Thyroid gland (tissue), 4 donors: ENCODE measurements around the gene EGR1. TPM values are rescaled to one million over a fixed set of nuclear protein-coding genes. Genes with fewer than 3 reads are reported as not detected.
A peak's percentile ranks its signal among the peaks of the same experiment; 100 is the strongest.

ENCODE experiments used
- DNase-seq, 2 donors: peaks; one replicate each; pipeline ENCODE4 v3.0.0-alpha.2; 2019
- H3K27ac ChIP-seq, 3 donors: fragments of 200-600 bp; sonication (generic); 1 replicate in 2 of 3; 2 replicates in 1 of 3; pipeline ENCODE4 v1.5.1; 2016 to 2019; ENCODE audit warnings: mild to moderate bottlenecking in 1 of 3, moderate library complexity in 1 of 3
- H3K27me3 ChIP-seq: fragments of 200-600 bp; sonication (generic); one replicate; pipeline ENCODE4 v1.5.1; 2019
- H3K36me3 ChIP-seq, 2 donors: fragments of 200-600 bp; sonication (generic); one replicate each; pipeline ENCODE4 v1.5.1; 2016 to 2019
- H3K4me1 ChIP-seq, 2 donors: fragments of 200-600 bp; sonication (generic); one replicate each; pipeline ENCODE4 v1.5.1; 2017 to 2019
- H3K4me3 ChIP-seq, 3 donors: fragments of 200-600 bp; sonication (generic); replicated peaks in 1 of 3; 1 replicate in 2 of 3; 2 replicates in 1 of 3; pipeline ENCODE4 v1.5.1; 2016; ENCODE audit warnings: mild to moderate bottlenecking in 1 of 3
- H3K9me3 ChIP-seq: fragments of 200-600 bp; sonication (generic); one replicate; pipeline ENCODE4 v1.5.1; 2017
- POLR2A ChIP-seq, 2 donors: fragments of 450-650 bp; IDR thresholded peaks; one replicate each; pipeline ENCODE4 v1.6.1; 2017; ENCODE audit warnings: antibody characterized with exemption in 2 of 2, mild to moderate bottlenecking in 2 of 2, moderate library complexity in 1 of 2
- WGBS, 2 donors: methylation state at CpG; one replicate each; pipeline ENCODE4 v1.1.5; 2017; 5-methylcytosine and 5-hydroxymethylcytosine counted together
- intact Hi-C: fragments of 100-400 bp; cut with DNase I; formaldehyde crosslinking; loops from one replicate; pipeline ENCODE4 v1.15.1; 2023
- total RNA-seq, 4 donors: library from RNA; depleted of rRNA; stranded (reverse); fragments of >200 nt; gene quantifications; one replicate each; pipeline ENCODE4 v1.2.3, GENCODE V29; 2016
- TF ChIP-seq, protein P1 (sequence below), 6 experiments: fragments of 200-600 bp in 3 of 6; fragments of 450-650 bp in 3 of 6; sonication (generic) in 3 of 6; IDR thresholded peaks; one replicate each; pipeline ENCODE4 v1.5.1; 2016 to 2019; ENCODE audit warnings: antibody characterized with exemption in 6 of 6, mild to moderate bottlenecking in 2 of 6, inconsistent platforms in 1 of 6, moderate library complexity in 1 of 6

The EGR1 gene
- total RNA-seq, 4 donors from 2014 or later: 5.1 to 72.3 (median 15.3) TPM

DNA sequence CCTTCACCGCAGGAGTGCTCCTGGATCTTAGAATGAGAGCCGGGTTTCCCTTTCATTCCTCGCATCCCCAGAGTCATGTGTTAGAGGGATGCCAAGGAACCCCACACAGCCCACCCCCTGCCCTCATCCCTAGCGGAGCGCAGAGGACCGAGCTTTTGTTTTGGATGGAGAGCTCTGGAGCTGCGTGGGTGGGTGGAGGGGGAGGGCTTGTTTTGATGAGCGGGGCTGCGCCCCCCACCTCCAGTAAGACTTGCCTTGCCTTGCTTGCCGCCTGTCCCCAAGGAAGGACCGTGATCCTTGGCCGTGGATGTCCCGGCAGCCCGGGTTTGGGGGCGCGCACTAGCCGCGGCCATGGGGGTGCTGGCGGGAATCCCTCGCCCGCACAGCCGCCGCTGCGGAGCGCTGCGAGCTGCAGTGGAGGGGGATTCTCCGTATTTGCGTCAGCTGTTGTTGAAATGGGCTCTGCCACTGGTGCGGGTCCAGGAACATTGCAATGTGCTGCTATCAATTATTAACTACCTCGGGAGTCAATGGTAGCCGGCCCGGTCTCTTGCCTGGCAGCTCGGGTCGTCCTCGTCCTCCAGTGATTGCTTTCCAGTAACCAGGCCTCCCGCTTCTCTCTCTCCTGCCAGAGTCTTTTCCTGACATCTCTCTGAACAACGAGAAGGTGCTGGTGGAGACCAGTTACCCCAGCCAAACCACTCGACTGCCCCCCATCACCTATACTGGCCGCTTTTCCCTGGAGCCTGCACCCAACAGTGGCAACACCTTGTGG, 1.0 kb downstream of the EGR1 start:
- DNase-seq: no peak
- H3K4me3 ChIP-seq: peak overlapping the region; percentile 48 to 91 (median 64)
- peak overlapping the region in 1 of 3 donors; percentile 98 for H3K27ac ChIP-seq
- H3K36me3 ChIP-seq: peaks cover 0 to 15% of the 10 kb centered on the region in 2 donors
- H3K9me3 ChIP-seq: no peaks in the 10 kb centered on the region
- 20 to 35% methylated on average over 18 to 35 of the region's 39 CpGs for WGBS, 2 donors
- TF ChIP-seq POLR2A (IDR thresholded peaks at IDR 0.05): no peak
- TF ChIP-seq, protein P1, sequence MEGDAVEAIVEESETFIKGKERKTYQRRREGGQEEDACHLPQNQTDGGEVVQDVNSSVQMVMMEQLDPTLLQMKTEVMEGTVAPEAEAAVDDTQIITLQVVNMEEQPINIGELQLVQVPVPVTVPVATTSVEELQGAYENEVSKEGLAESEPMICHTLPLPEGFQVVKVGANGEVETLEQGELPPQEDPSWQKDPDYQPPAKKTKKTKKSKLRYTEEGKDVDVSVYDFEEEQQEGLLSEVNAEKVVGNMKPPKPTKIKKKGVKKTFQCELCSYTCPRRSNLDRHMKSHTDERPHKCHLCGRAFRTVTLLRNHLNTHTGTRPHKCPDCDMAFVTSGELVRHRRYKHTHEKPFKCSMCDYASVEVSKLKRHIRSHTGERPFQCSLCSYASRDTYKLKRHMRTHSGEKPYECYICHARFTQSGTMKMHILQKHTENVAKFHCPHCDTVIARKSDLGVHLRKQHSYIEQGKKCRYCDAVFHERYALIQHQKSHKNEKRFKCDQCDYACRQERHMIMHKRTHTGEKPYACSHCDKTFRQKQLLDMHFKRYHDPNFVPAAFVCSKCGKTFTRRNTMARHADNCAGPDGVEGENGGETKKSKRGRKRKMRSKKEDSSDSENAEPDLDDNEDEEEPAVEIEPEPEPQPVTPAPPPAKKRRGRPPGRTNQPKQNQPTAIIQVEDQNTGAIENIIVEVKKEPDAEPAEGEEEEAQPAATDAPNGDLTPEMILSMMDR (IDR thresholded peaks at IDR 0.05): peak in 2 of 6 experiments; percentile 0 to 3
- peaks cover 11 to 35% of the 10 kb centered on the region in 2 donors for H3K4me1 ChIP-seq
- intact Hi-C loops: no loop called here
- no peaks in the 10 kb centered on the region for H3K27me3 ChIP-seq

DNA sequence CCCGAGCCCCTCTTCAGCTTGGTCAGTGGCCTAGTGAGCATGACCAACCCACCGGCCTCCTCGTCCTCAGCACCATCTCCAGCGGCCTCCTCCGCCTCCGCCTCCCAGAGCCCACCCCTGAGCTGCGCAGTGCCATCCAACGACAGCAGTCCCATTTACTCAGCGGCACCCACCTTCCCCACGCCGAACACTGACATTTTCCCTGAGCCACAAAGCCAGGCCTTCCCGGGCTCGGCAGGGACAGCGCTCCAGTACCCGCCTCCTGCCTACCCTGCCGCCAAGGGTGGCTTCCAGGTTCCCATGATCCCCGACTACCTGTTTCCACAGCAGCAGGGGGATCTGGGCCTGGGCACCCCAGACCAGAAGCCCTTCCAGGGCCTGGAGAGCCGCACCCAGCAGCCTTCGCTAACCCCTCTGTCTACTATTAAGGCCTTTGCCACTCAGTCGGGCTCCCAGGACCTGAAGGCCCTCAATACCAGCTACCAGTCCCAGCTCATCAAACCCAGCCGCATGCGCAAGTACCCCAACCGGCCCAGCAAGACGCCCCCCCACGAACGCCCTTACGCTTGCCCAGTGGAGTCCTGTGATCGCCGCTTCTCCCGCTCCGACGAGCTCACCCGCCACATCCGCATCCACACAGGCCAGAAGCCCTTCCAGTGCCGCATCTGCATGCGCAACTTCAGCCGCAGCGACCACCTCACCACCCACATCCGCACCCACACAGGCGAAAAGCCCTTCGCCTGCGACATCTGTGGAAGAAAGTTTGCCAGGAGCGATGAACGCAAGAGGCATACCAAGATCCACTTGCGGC, 1.8 kb downstream of the EGR1 start:
- TF ChIP-seq POLR2A (IDR thresholded peaks at IDR 0.05): no peak
- TF ChIP-seq, protein P1 (IDR thresholded peaks at IDR 0.05): no peak
- Histone ChIP-seq H3K27ac (no peak overlapping the region), H3K4me1 (peaks cover 11 to 36% of the 10 kb centered on the region in 2 donors), H3K36me3 (peaks cover 0 to 15% of the 10 kb centered on the region in 2 donors), H3K27me3 (no peaks in the 10 kb centered on the region), H3K9me3 (no peaks in the 10 kb centered on the region), H3K4me3 (peak overlapping the region in 2 of 3 donors; percentile 48 to 91)
- 93 to 94% methylated on average over 45 of the region's 45 CpGs for WGBS, 2 donors
- DNase-seq: peak in 1 of 2 donors; percentile 16
- intact Hi-C loops: no loop called here

DNA sequence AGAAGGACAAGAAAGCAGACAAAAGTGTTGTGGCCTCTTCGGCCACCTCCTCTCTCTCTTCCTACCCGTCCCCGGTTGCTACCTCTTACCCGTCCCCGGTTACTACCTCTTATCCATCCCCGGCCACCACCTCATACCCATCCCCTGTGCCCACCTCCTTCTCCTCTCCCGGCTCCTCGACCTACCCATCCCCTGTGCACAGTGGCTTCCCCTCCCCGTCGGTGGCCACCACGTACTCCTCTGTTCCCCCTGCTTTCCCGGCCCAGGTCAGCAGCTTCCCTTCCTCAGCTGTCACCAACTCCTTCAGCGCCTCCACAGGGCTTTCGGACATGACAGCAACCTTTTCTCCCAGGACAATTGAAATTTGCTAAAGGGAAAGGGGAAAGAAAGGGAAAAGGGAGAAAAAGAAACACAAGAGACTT, 2.4 kb downstream of the EGR1 start:
- 91 to 93% methylated on average over 14 of the region's 14 CpGs for WGBS, 2 donors
- peak overlapping the region in 1 of 3 donors; percentile 48 for H3K4me3 ChIP-seq
- no peak for DNase-seq
- H3K27ac ChIP-seq: no peak overlapping the region
- intact Hi-C loops: no loop called here
- H3K36me3 ChIP-seq: peaks cover 0 to 15% of the 10 kb centered on the region in 2 donors
- TF ChIP-seq, protein P1 (IDR thresholded peaks at IDR 0.05): no peak
- no peak for TF ChIP-seq POLR2A (IDR thresholded peaks at IDR 0.05)
- no peaks in the 10 kb centered on the region for H3K9me3 ChIP-seq
- H3K27me3 ChIP-seq: no peaks in the 10 kb centered on the region
- peaks cover 15 to 42% of the 10 kb centered on the region in 2 donors for H3K4me1 ChIP-seq

DNA sequence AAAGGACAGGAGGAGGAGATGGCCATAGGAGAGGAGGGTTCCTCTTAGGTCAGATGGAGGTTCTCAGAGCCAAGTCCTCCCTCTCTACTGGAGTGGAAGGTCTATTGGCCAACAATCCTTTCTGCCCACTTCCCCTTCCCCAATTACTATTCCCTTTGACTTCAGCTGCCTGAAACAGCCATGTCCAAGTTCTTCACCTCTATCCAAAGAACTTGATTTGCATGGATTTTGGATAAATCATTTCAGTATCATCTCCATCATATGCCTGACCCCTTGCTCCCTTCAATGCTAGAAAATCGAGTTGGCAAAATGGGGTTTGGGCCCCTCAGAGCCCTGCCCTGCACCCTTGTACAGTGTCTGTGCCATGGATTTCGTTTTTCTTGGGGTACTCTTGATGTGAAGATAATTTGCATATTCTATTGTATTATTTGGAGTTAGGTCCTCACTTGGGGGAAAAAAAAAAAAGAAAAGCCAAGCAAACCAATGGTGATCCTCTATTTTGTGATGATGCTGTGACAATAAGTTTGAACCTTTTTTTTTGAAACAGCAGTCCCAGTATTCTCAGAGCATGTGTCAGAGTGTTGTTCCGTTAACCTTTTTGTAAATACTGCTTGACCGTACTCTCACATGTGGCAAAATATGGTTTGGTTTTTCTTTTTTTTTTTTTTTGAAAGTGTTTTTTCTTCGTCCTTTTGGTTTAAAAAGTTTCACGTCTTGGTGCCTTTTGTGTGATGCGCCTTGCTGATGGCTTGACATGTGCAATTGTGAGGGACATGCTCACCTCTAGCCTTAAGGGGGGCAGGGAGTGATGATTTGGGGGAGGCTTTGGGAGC, 3.1 kb downstream of the EGR1 start:
- Histone ChIP-seq H3K36me3 (peaks cover 0 to 15% of the 10 kb centered on the region in 2 donors), H3K9me3 (no peaks in the 10 kb centered on the region), H3K27ac (no peak overlapping the region), H3K27me3 (no peaks in the 10 kb centered on the region), H3K4me3 (peak overlapping the region in 1 of 3 donors; percentile 48), H3K4me1 (peaks cover 16 to 39% of the 10 kb centered on the region in 2 donors)
- 90 to 96% methylated on average over 7 of the region's 7 CpGs for WGBS, 2 donors
- intact Hi-C loops: no loop called here
- TF ChIP-seq POLR2A (IDR thresholded peaks at IDR 0.05): no peak
- TF ChIP-seq, protein P1 (IDR thresholded peaks at IDR 0.05): no peak
- DNase-seq: no peak
